Measurements from ENCODE around the gene DYNC2H1. TPM values are rescaled to one million over a fixed set of nuclear protein-coding genes. Genes with fewer than 3 reads are reported as not detected.

Gene DYNC2H1
- total RNA-seq, 1 experiment from 2014 or later, result 12.4 TPM

DNA sequence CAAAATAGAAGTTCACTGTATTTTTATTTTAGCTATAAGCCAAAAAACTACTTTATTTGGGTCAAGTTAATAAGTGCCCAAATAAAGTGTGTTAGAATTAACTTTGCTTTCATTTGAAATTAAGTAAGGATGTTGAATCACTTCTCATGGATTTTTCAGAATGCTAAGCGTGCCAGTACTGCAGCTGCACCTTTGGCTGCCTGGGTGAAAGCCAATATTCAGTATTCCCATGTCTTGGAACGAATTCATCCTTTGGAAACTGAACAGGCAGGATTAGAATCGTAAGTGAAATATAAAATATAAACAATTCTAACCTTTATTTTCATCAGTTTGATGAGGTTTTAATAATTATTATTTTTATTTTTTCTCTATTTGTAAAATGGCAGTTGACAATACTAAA is 113.6 kb downstream of the DYNC2H1 start:
- Histone ChIP-seq H3K36me3 (ENCODE audit: control insufficient read depth, insufficient read depth, low read length) (no peaks in the 10 kb centered on the region), H3K4me1 (ENCODE audit: control insufficient read depth, insufficient read depth, low read length) (no peaks in the 10 kb centered on the region), H3K9me3 (ENCODE audit: control insufficient read depth, insufficient read depth, low read depth, low read length) (no peaks in the 10 kb centered on the region), H3K27me3 (ENCODE audit: control insufficient read depth, insufficient read depth, low read length) (no peaks in the 10 kb centered on the region), H3K27ac (ENCODE audit: low read length) (no peak overlapping the region), H3K4me3 (ENCODE audit: low read depth in 2 of 2, low read length in 2 of 2) (no peak overlapping the region)
- in situ Hi-C loops (cut with HindIII; ENCODE audit: low pct_unique_long_range_greater_than_20kb, low sequenced_read_pairs), result no loop called here
- intact Hi-C loops (cut with micrococcal nuclease; ENCODE audit: unreplicated experiment), result no loop called here
- ChIA-PET CTCF (no interaction called here), POLR2A (no interaction called here)
- TF ChIP-seq POLR2AphosphoS5 (IDR thresholded peaks at IDR 0.05; ENCODE audit: low read depth, low read length) (no peak), SIN3A (IDR thresholded peaks at IDR 0.05; ENCODE audit: borderline replicate concordance, insufficient read depth, low read depth, low read length) (no peak), REST (IDR thresholded peaks at IDR 0.05; ENCODE audit: insufficient read depth in 1 of 2, low read depth in 2 of 2, low read length in 1 of 2) (no peak), TCF7L2 (IDR thresholded peaks at IDR 0.05; ENCODE audit: low read depth, low read length) (no peak), CTCF (IDR thresholded peaks at IDR 0.05) (no peak)
- BruUV-seq (replicated peaks), result no TSS peak
- no peak for DNase-seq (ENCODE audit: low read depth, low spot score)
- ATAC-seq, result no peak

- DNase-seq (ENCODE audit: low read depth, low spot score), result no peak
- in situ Hi-C loops (cut with HindIII; ENCODE audit: low pct_unique_long_range_greater_than_20kb, low sequenced_read_pairs), result no loop called here
- Histone ChIP-seq H3K27me3 (ENCODE audit: control insufficient read depth, insufficient read depth, low read length) (no peaks in the 10 kb centered on the region), H3K36me3 (ENCODE audit: control insufficient read depth, insufficient read depth, low read length) (no peaks in the 10 kb centered on the region), H3K4me3 (ENCODE audit: low read depth in 2 of 2, low read length in 2 of 2) (no peak overlapping the region), H3K27ac (ENCODE audit: low read length) (no peak overlapping the region), H3K9me3 (ENCODE audit: control insufficient read depth, insufficient read depth, low read depth, low read length) (no peaks in the 10 kb centered on the region), H3K4me1 (ENCODE audit: control insufficient read depth, insufficient read depth, low read length) (no peaks in the 10 kb centered on the region)
- BruUV-seq (replicated peaks), result no TSS peak
- CTCF ChIA-PET, result no interaction called here
- no peak for TF ChIP-seq POLR2AphosphoS5 (IDR thresholded peaks at IDR 0.05; ENCODE audit: low read depth, low read length)
- TF ChIP-seq SIN3A (IDR thresholded peaks at IDR 0.05; ENCODE audit: borderline replicate concordance, insufficient read depth, low read depth, low read length), result no peak
- no peak for TF ChIP-seq REST (IDR thresholded peaks at IDR 0.05; ENCODE audit: insufficient read depth in 1 of 2, low read depth in 2 of 2, low read length in 1 of 2)
- TF ChIP-seq CTCF (IDR thresholded peaks at IDR 0.05), result no peak
- no peak for TF ChIP-seq TCF7L2 (IDR thresholded peaks at IDR 0.05; ENCODE audit: low read depth, low read length)
- no peak for ATAC-seq
- POLR2A ChIA-PET, result no interaction called here
- intact Hi-C loops (cut with micrococcal nuclease; ENCODE audit: unreplicated experiment), result no loop called here
Observed at GRCh38 chr11:103228807-103229206, 119.6 kb downstream of the DYNC2H1 start.

Data from Panc1 (cell line).